HG02870 (cell line): ENCODE results near the gene ADIPOR2.
"Not testable (repeated sequence)": the region's sequence is repeated elsewhere in the genome, so short reads cannot be mapped to it uniquely, and the experiment has no call there.

Source experiments
- ATAC-seq: cut with Tn5 transposase; IDR thresholded peaks from one replicate; pipeline ENCODE4 v1.9.1; 2021; ENCODE audit warnings: mild to moderate bottlenecking, moderate library complexity; ENCODE audit not compliant: unreplicated experiment

ADIPOR2 gene

GRCh38 chr12:1702713-1703112, 11.8 kb downstream of the ADIPOR2 start:
- no peak for ATAC-seq

DNA sequence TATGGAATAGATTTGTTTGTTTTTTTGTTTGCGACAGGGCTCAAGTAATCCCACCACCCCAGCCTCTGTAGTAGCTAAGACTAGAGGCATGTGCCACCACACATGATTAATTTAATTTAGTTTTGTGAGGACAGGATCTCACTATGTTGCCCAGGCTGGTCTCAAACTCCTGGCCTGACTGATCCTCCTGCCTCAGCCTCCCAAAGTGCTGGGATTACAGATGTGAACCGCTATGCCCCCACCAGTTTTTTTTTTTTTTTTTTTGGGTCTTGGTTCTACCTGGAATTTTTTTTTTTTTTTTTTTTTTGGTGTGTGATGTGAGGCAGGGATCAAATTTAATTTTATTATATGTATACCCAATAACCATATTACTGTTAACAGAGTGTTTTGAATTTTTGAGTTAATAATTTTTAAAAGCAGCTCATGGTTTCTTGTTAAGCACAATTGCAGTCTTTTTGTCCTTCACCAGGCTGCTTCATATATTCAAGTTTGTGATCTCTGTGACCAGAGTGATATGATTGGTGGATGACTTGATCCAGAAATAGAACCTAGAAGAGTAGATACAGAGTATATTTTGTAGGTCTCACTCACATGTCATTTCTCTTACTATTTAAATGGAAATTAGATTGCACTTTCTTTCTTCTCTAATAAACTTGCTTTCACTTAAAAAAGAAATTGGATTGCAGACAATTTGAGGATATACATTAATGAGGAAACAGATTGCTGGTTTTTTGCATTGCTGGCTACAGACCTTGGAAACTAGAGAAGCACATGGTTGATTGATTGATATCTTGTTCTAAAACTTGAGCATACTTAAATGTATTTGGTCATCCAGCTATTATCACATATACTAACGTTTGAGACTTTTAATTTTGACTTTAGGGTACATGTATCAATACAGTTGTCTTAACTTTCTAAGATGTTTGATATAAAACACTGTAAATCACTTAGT, 13.2 kb downstream of the ADIPOR2 start:
- no peak for ATAC-seq

DNA sequence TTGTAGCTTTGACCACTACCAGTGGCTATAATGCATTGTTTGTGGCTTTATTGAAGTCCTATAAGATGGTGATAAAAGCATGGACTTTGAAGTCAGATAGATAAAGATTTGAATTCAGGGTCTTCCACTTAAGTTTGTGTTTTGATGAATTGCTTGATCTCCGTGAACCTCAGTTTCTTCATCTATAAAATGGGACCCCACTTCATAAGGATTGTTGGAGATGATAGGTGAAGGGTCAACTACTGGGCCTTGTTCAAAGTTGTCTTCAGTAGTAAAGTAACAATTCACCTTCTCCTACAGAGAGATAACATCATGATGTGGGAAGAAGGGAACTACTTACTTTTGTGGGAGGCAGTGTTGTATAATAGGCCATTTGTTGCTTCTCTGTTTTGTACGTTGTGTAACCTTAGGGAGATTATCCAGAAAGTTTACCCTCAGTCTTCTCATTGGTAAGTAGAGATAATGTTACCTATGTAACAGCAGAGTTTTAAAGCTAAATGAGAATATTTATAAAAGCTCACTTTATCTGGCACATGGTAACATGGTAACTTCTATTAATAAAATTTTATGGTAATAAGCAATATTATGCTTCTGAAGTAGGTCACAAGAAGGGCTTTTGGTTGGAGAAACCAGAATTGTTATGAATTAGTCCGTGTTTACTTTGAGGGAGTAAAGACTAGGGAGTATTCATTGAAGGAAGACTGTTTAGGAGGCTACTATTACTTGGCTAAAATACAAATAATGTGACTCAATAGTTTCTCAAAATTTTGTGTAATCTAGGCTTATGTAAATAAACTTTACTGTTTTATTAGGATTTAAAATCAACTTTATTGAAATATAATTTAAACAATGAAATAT, 15.1 kb downstream of the ADIPOR2 start:
- no peak for ATAC-seq

- no peak for ATAC-seq
Measured at GRCh38 chr12:1706632-1706980, 15.7 kb downstream of the ADIPOR2 start.

GRCh38 chr12:1707051-1707450, 16.2 kb downstream of the ADIPOR2 start:
- ATAC-seq: no peak

GRCh38 chr12:1709968-1710367, 19.1 kb downstream of the ADIPOR2 start:
- ATAC-seq: not testable (repeated sequence)

- ATAC-seq: not testable (repeated sequence)
Measured at GRCh38 chr12:1710870-1711269, 20.0 kb downstream of the ADIPOR2 start.

DNA sequence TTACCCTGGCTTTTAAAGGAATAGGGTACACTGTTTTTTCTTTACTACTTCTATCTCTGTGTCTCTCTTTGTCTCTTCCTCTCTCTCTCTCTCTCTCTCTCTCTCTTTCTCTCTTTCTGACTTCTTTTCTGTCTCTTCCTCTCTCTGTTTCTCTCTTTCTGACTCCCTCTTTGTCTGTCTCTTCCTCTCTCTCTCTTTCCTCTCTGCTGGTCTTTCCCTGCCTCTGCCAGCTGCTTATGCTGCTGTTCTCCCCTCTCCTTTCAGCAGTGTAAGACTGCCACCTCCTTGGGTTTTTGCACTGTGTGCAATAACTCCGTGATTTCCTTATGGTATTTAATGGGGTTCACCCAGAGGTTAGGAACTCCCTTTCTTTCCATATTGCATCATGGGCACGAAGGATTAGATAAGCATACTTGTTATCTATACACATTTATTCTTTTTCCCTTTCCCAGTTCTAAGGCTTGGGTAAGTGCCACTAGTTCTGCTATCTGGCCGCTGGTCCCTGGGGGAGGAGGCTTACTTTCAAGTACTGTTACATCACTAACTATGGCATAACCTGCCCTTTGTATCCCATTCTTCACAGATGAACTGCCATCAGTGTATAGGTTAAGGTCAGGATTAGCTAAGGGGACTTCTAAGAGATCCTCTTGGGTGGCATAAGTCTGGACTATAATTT, 20.8 kb downstream of the ADIPOR2 start:
- not testable (repeated sequence) for ATAC-seq

- ATAC-seq: not testable (repeated sequence)
Measured at GRCh38 chr12:1712305-1712704, 21.4 kb downstream of the ADIPOR2 start.

DNA sequence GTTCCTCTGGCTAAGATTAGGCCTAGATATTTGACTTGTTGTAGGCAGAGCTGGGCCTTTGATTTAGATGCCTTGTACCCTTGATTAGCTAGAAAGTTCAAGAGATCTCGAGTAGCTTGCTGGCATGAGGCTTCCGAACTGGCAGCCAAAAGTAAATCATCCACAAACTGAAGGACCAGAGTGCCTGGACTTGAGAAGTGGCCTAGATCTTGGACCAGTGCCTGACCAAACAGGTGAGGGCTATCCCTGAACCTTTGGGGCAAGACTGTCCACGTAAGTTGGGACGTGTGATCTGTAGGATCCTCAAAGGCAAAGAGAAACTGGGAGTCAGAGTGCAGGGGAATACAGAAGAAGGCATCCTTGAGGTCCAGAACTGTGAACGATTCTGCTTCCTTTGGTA, 22.0 kb downstream of the ADIPOR2 start:
- not testable (repeated sequence) for ATAC-seq

DNA sequence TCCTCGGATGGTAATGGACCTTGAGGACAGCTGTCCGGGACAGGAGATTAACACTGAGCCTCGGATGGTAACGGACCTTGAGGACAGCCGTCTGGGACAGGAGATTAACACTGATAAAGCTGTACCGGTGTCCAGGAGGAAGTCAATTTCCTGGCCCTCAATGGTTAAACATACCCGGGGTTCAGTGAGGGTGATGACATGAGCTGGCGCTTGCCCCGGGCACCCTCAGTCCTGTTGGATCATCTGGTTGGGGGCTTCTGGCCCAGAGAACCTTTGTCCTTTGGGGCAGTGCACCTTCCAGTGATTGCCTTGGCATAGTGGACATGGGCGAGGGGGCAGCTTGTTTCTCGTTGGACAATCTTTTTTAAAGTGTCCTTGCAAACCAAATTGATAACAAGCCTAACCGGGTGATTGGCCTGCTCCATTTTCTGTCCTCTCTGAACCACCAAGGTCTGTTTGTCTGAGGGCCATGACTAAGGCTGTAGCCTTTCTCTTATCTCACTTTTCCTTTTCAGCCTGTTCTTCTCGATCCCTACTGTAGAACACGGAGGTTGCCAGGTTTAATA, 23.0 kb downstream of the ADIPOR2 start:
- ATAC-seq: not testable (repeated sequence)

GRCh38 chr12:1715459-1715858, 24.6 kb downstream of the ADIPOR2 start:
- not testable (repeated sequence) for ATAC-seq

DNA sequence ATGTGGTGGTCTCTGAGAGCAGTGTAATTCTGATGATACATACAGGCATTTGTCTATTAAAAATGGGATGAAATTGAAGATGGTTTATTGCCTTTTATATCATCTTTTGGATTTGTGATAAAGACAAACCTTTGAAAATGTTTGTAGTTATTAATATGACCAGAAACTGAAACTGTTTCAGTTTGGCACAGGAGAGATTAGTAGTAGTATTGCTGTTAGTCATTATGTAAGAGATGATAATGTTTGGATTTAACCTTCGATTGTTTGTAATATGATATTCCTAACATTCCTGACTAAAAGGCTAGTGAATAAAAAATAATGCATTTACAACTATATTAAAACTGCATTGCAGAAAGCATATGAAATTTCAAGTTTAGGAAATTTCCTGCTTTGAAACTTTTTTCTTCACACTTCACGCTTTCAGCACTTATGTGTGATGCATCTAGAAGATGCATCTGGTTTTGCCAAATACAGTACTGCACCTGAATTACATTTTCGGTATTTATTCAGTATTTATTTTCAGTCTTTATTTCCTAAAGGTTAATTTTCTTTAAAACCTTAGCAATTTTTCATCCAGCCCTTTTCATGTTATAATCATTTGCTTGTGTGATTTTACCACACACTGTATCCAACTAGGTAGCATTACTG, 25.5 kb downstream of the ADIPOR2 start:
- ATAC-seq: no peak

GRCh38 chr12:1716911-1717310, 26.0 kb downstream of the ADIPOR2 start:
- no peak for ATAC-seq

DNA sequence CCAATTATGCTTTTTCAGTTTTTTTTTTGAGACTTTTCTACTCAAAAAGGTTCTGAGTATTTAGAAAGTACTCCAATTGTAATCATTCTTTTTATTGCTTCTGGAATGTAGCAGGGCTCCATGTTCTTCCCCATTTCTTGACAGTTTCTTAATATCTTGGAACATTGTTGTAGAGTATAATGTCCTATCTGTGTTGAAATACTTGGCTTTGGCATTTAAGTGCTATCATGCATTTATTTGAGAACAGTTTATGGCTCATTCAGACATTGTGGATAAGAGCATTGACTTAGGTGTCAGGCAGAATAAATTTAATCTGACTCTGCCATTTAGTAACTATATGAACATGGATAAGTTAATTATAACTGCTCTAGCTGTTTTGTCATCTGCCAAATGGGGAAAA, 28.3 kb downstream of the ADIPOR2 start:
- ATAC-seq: no peak

DNA sequence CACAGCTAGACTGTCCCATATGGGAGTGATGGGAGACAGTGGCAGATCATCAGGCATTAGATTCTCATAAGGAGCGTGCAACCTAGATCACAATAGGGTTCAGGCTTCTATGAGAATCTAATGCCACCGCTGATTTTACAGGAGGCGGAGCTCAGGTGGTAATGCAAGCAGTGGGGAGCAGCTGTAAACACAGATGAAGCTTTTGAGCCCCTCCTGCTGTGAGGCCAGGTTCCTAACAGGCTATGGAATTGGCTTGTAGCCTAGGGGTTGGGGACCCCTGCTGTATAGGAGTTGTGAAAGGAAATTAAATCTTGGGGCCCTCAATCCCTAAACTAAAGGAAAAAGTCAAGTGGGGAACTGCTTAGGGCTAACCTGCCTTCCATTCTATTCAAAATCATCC, 29.6 kb downstream of the ADIPOR2 start:
- ATAC-seq: no peak

DNA sequence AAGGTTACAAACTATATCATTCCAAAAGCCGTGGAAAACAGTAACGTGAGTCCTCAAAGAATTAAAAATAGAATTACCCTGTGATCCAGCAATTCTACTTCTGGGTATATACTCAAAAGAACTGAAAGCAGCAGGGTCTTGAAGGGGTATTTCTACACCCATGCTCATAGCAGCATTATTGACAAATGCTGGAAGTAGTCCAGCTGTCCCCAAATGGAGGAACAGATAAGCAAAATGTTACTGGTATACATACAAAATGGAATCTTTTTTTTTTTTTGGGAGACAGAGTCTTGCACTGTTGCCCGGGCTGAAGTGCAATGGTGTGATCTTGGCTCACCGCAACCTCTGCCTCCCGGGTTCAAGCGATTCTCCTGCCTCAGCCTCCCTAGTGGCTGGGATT, 32.9 kb downstream of the ADIPOR2 start:
- ATAC-seq: no peak

DNA sequence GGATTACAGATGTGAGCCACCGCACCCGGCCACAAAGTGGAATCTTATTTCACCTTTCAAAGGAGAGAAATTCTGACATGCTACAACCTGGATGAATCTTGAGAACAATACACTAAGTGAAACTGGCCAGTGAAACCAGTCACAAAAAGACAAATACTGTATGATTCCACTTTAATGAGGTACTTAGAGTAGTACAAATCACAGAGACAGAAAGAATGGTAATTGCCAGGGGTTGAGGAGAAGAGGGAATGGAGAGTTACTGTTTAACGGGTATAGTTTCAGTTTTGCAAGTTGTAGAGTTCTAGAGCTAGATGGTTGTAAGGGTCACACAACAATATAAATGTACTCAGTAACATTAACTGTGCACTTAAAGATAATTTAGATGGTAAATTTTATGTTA, 33.4 kb downstream of the ADIPOR2 start:
- ATAC-seq: no peak

DNA sequence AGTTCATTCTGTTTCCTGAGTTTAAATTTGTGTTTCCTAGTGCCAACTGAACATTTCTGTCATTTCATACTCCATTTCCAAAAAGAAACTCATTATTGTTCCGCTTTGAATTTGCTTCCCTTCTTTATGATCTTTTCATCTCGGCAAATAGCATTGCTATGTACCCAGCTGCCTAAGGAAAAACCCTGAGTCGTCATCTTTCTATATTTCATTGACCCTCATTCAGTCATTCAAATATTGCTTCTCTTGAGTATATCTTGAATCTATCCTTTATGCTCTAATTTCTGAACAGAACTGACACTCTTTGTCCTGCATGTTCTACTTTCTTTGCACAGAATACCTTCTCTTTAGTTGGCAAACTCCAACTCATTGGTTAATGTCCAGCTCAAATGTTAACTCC, 35.9 kb downstream of the ADIPOR2 start:
- ATAC-seq: no peak

DNA sequence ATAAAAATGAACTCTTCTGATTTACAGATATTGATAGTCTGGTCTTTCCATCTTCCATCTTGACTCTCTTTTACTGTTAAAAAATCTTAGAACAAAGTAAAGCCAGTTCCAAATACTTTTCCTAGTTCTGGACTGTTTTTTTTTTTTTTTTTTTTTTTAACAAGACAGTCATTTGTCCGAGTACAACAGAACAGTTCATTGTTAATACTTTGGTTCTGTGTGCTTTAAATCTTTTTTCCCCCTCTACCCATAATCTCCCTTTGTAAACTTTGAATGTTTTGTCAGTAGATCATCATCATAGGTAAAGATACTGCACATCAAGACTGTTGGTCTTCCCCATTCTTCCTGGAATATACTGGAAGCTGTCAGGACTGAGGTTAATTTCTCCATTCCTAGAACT, 38.0 kb downstream of the ADIPOR2 start:
- no peak for ATAC-seq
